ENCODE results near the gene ZPLD1.

Gene ZPLD1

GRCh38 chr3:102444101-102444500 is 9.3 kb downstream of the ZPLD1 start:
- H3K9me3 ChIP-seq (ENCODE audit: low read length), result no peaks in the 10 kb centered on the region
- no peaks in the 10 kb centered on the region for H3K4me1 ChIP-seq (ENCODE audit: insufficient read depth, low read length)
- no peak overlapping the region for H3K4me3 ChIP-seq (ENCODE audit: low read length)
- H3K36me3 ChIP-seq (ENCODE audit: insufficient read depth, low read length), result no peaks in the 10 kb centered on the region
- H2AFZ ChIP-seq (ENCODE audit: low read depth, low read length), result no peak overlapping the region
- H3K27me3 ChIP-seq (ENCODE audit: insufficient read depth, low read length), result no peaks in the 10 kb centered on the region

GRCh38 chr3:102447272-102447671 is 12.5 kb downstream of the ZPLD1 start:
- Histone ChIP-seq H3K4me1 (ENCODE audit: insufficient read depth, low read length) (no peaks in the 10 kb centered on the region), H2AFZ (ENCODE audit: low read depth, low read length) (no peak overlapping the region), H3K36me3 (ENCODE audit: insufficient read depth, low read length) (no peaks in the 10 kb centered on the region), H3K9me3 (ENCODE audit: low read length) (no peaks in the 10 kb centered on the region), H3K4me3 (ENCODE audit: low read length) (no peak overlapping the region), H3K27me3 (ENCODE audit: insufficient read depth, low read length) (no peaks in the 10 kb centered on the region)

GRCh38 chr3:102449341-102449740 is 14.5 kb downstream of the ZPLD1 start:
- H3K4me1 ChIP-seq (ENCODE audit: insufficient read depth, low read length), result no peaks in the 10 kb centered on the region
- H2AFZ ChIP-seq (ENCODE audit: low read depth, low read length), result no peak overlapping the region
- no peaks in the 10 kb centered on the region for H3K9me3 ChIP-seq (ENCODE audit: low read length)
- H3K4me3 ChIP-seq (ENCODE audit: low read length), result no peak overlapping the region
- no peaks in the 10 kb centered on the region for H3K36me3 ChIP-seq (ENCODE audit: insufficient read depth, low read length)
- no peaks in the 10 kb centered on the region for H3K27me3 ChIP-seq (ENCODE audit: insufficient read depth, low read length)

- no peaks in the 10 kb centered on the region for H3K9me3 ChIP-seq (ENCODE audit: low read length)
- no peaks in the 10 kb centered on the region for H3K4me1 ChIP-seq (ENCODE audit: insufficient read depth, low read length)
- no peak overlapping the region for H2AFZ ChIP-seq (ENCODE audit: low read depth, low read length)
- H3K27me3 ChIP-seq (ENCODE audit: insufficient read depth, low read length), result no peaks in the 10 kb centered on the region
- no peak overlapping the region for H3K4me3 ChIP-seq (ENCODE audit: low read length)
- no peaks in the 10 kb centered on the region for H3K36me3 ChIP-seq (ENCODE audit: insufficient read depth, low read length)
Measured at GRCh38 chr3:102449930-102450329, 15.1 kb downstream of the ZPLD1 start.

GRCh38 chr3:102450976-102451375 is 16.2 kb downstream of the ZPLD1 start:
- Histone ChIP-seq H3K4me3 (ENCODE audit: low read length) (no peak overlapping the region), H3K9me3 (ENCODE audit: low read length) (no peaks in the 10 kb centered on the region), H3K36me3 (ENCODE audit: insufficient read depth, low read length) (no peaks in the 10 kb centered on the region), H3K4me1 (ENCODE audit: insufficient read depth, low read length) (no peaks in the 10 kb centered on the region), H2AFZ (ENCODE audit: low read depth, low read length) (no peak overlapping the region), H3K27me3 (ENCODE audit: insufficient read depth, low read length) (no peaks in the 10 kb centered on the region)

- Histone ChIP-seq H3K27me3 (ENCODE audit: insufficient read depth, low read length) (no peaks in the 10 kb centered on the region), H3K4me3 (ENCODE audit: low read length) (no peak overlapping the region), H3K9me3 (ENCODE audit: low read length) (no peaks in the 10 kb centered on the region), H3K36me3 (ENCODE audit: insufficient read depth, low read length) (no peaks in the 10 kb centered on the region), H2AFZ (ENCODE audit: low read depth, low read length) (no peak overlapping the region), H3K4me1 (ENCODE audit: insufficient read depth, low read length) (no peaks in the 10 kb centered on the region)
Measured at GRCh38 chr3:102451543-102451942, 16.7 kb downstream of the ZPLD1 start.

- Histone ChIP-seq H3K4me1 (ENCODE audit: insufficient read depth, low read length) (no peaks in the 10 kb centered on the region), H3K9me3 (ENCODE audit: low read length) (no peaks in the 10 kb centered on the region), H3K27me3 (ENCODE audit: insufficient read depth, low read length) (no peaks in the 10 kb centered on the region), H2AFZ (ENCODE audit: low read depth, low read length) (no peak overlapping the region), H3K36me3 (ENCODE audit: insufficient read depth, low read length) (no peaks in the 10 kb centered on the region), H3K4me3 (ENCODE audit: low read length) (no peak overlapping the region)
Measured at GRCh38 chr3:102454181-102454580, 19.4 kb downstream of the ZPLD1 start.

- no peak overlapping the region for H3K4me3 ChIP-seq (ENCODE audit: low read length)
Measured at GRCh38 chr3:102457644-102458043, 22.8 kb downstream of the ZPLD1 start.

GRCh38 chr3:102460579-102460978 is 25.8 kb downstream of the ZPLD1 start:
- H3K4me3 ChIP-seq (ENCODE audit: low read length), result no peak overlapping the region
- H3K27me3 ChIP-seq (ENCODE audit: insufficient read depth, low read length), result no peaks in the 10 kb centered on the region
- no peaks in the 10 kb centered on the region for H3K4me1 ChIP-seq (ENCODE audit: insufficient read depth, low read length)
- no peaks in the 10 kb centered on the region for H3K9me3 ChIP-seq (ENCODE audit: low read length)
- no peaks in the 10 kb centered on the region for H3K36me3 ChIP-seq (ENCODE audit: insufficient read depth, low read length)
- H2AFZ ChIP-seq (ENCODE audit: low read depth, low read length), result no peak overlapping the region

More at GRCh38 chr3:102457644-102458043, 22.8 kb downstream of the ZPLD1 start:
- Histone ChIP-seq H3K36me3 (ENCODE audit: insufficient read depth, low read length) (no peaks in the 10 kb centered on the region), H2AFZ (ENCODE audit: low read depth, low read length) (no peak overlapping the region), H3K4me1 (ENCODE audit: insufficient read depth, low read length) (no peaks in the 10 kb centered on the region), H3K27me3 (ENCODE audit: insufficient read depth, low read length) (no peaks in the 10 kb centered on the region), H3K9me3 (ENCODE audit: low read length) (no peaks in the 10 kb centered on the region)

- no peaks in the 10 kb centered on the region for H3K36me3 ChIP-seq (ENCODE audit: insufficient read depth, low read length)
- no peaks in the 10 kb centered on the region for H3K9me3 ChIP-seq (ENCODE audit: low read length)
- H2AFZ ChIP-seq (ENCODE audit: low read depth, low read length), result no peak overlapping the region
- no peak overlapping the region for H3K4me3 ChIP-seq (ENCODE audit: low read length)
- H3K4me1 ChIP-seq (ENCODE audit: insufficient read depth, low read length), result no peaks in the 10 kb centered on the region
- H3K27me3 ChIP-seq (ENCODE audit: insufficient read depth, low read length), result no peaks in the 10 kb centered on the region
Measured at GRCh38 chr3:102464261-102464660, 29.4 kb downstream of the ZPLD1 start.

GRCh38 chr3:102466001-102466400 is 31.2 kb downstream of the ZPLD1 start:
- H3K4me3 ChIP-seq (ENCODE audit: low read length), result no peak overlapping the region
- H2AFZ ChIP-seq (ENCODE audit: low read depth, low read length), result no peak overlapping the region
- no peaks in the 10 kb centered on the region for H3K27me3 ChIP-seq (ENCODE audit: insufficient read depth, low read length)
- H3K36me3 ChIP-seq (ENCODE audit: insufficient read depth, low read length), result no peaks in the 10 kb centered on the region
- H3K9me3 ChIP-seq (ENCODE audit: low read length), result no peaks in the 10 kb centered on the region
- no peaks in the 10 kb centered on the region for H3K4me1 ChIP-seq (ENCODE audit: insufficient read depth, low read length)

- no peaks in the 10 kb centered on the region for H3K9me3 ChIP-seq (ENCODE audit: low read length)
- H2AFZ ChIP-seq (ENCODE audit: low read depth, low read length), result no peak overlapping the region
- H3K27me3 ChIP-seq (ENCODE audit: insufficient read depth, low read length), result no peaks in the 10 kb centered on the region
- H3K4me1 ChIP-seq (ENCODE audit: insufficient read depth, low read length), result no peaks in the 10 kb centered on the region
- no peak overlapping the region for H3K4me3 ChIP-seq (ENCODE audit: low read length)
- H3K36me3 ChIP-seq (ENCODE audit: insufficient read depth, low read length), result no peaks in the 10 kb centered on the region
Measured at GRCh38 chr3:102470066-102470465, 35.3 kb downstream of the ZPLD1 start.

GRCh38 chr3:102471001-102471400 is 36.2 kb downstream of the ZPLD1 start:
- no peaks in the 10 kb centered on the region for H3K4me1 ChIP-seq (ENCODE audit: insufficient read depth, low read length)
- no peaks in the 10 kb centered on the region for H3K36me3 ChIP-seq (ENCODE audit: insufficient read depth, low read length)
- no peaks in the 10 kb centered on the region for H3K27me3 ChIP-seq (ENCODE audit: insufficient read depth, low read length)
- no peaks in the 10 kb centered on the region for H3K9me3 ChIP-seq (ENCODE audit: low read length)
- no peak overlapping the region for H2AFZ ChIP-seq (ENCODE audit: low read depth, low read length)
- no peak overlapping the region for H3K4me3 ChIP-seq (ENCODE audit: low read length)

- Histone ChIP-seq H2AFZ (ENCODE audit: low read depth, low read length) (no peak overlapping the region), H3K9me3 (ENCODE audit: low read length) (no peaks in the 10 kb centered on the region), H3K4me3 (ENCODE audit: low read length) (no peak overlapping the region), H3K27me3 (ENCODE audit: insufficient read depth, low read length) (no peaks in the 10 kb centered on the region), H3K4me1 (ENCODE audit: insufficient read depth, low read length) (no peaks in the 10 kb centered on the region), H3K36me3 (ENCODE audit: insufficient read depth, low read length) (no peaks in the 10 kb centered on the region)
Measured at GRCh38 chr3:102471491-102471890, 36.7 kb downstream of the ZPLD1 start.

Measured in neuron (in vitro differentiated cells).